GM12878 (cell line): ENCODE results near the gene TEPSIN. TPM values are rescaled to one million over a fixed set of nuclear protein-coding genes. Genes with fewer than 3 reads are reported as not detected.

Experiments used
- CEBPB ChIP-seq, 2 experiments: fragments of 150-350 bp in 1 of 2; IDR thresholded peaks; 2 replicates each; pipeline ENCODE4 v1.6.1; 2012 to 2014; ENCODE audit warnings: low read depth in 2 of 2, low read length in 2 of 2, borderline replicate concordance in 1 of 2, inconsistent platforms in 1 of 2
- HDAC6 ChIP-seq: fragments of 200-600 bp; sonication (generic); IDR thresholded peaks from one replicate; pipeline ENCODE4 v1.8.0; 2017; ENCODE audit warnings: antibody characterized with exemption; ENCODE audit not compliant: unreplicated experiment
- IKZF1 ChIP-seq: fragments of 450-650 bp; conservative IDR thresholded peaks from 2 replicates; pipeline ENCODE4 v1.6.1; 2017; ENCODE audit warnings: antibody characterized with exemption, mild to moderate bottlenecking
- IRF4 ChIP-seq: IDR thresholded peaks from 2 replicates; pipeline ENCODE4 v1.6.1; 2011; ENCODE audit warnings: low read depth, low read length
- MYC ChIP-seq: IDR thresholded peaks from 2 replicates; pipeline ENCODE4 v1.6.1; 2011; ENCODE audit warnings: mild to moderate bottlenecking, low read length, moderate library complexity, inconsistent platforms; ENCODE audit not compliant: insufficient read depth, insufficient replicate concordance, insufficient read length, severe bottlenecking
- NFYA ChIP-seq: IDR thresholded peaks from 2 replicates; pipeline ENCODE4 v1.6.1; 2011; ENCODE audit warnings: low read depth, mild to moderate bottlenecking, low read length, improper control_type of control experiment, borderline replicate concordance
- PAX5 ChIP-seq: IDR thresholded peaks from 2 replicates; pipeline ENCODE4 v1.6.1; 2011; ENCODE audit warnings: low read depth, low read length, borderline replicate concordance
- POU2F2 ChIP-seq: IDR thresholded peaks from 3 replicates; pipeline ENCODE4 v1.6.1; 2011; ENCODE audit warnings: low read depth, mild to moderate bottlenecking, low read length, borderline replicate concordance
- SMAD1 ChIP-seq: fragments of 450-650 bp; IDR thresholded peaks from 2 replicates; pipeline ENCODE4 v1.6.1; 2018; ENCODE audit warnings: mild to moderate bottlenecking, low read depth; ENCODE audit not compliant: partially characterized antibody
- SMAD5 ChIP-seq: IDR thresholded peaks from 2 replicates; pipeline ENCODE4 v1.6.1; 2016; ENCODE audit warnings: antibody characterized with exemption, low read depth
- TCF7 ChIP-seq: IDR thresholded peaks from 2 replicates; pipeline ENCODE4 v1.6.1; 2014; ENCODE audit warnings: antibody characterized with exemption, borderline replicate concordance
- WRNIP1 ChIP-seq: IDR thresholded peaks from 2 replicates; pipeline ENCODE4 v1.6.1; 2011; ENCODE audit warnings: low read depth, low read length, improper control_type of control experiment, borderline replicate concordance
- ZNF217 ChIP-seq: fragments of 450-650 bp; IDR thresholded peaks from 2 replicates; pipeline ENCODE4 v1.6.1; 2017; ENCODE audit warnings: antibody characterized with exemption, mild to moderate bottlenecking
- polyA plus RNA-seq, 11 experiments: library from polyadenylated mRNA; depleted of rRNA in 4 of 11; unstranded in 6 of 11; stranded (reverse) in 5 of 11; fragments of >200 nt; fragmentation: Nextera tagmentation in 4 of 11; fragmentation: Illumina TruSeq in 1 of 11; extraction: Ambion mirVana in 4 of 11; extraction: Trizol in 1 of 11; gene quantifications; 1 replicate in 1 of 11; 2 replicates in 10 of 11; pipeline versions ENCODE4 v1.2.1 to v1.2.3, GENCODE V29; 2011 to 2016; ENCODE audit warnings: inconsistent platforms in 2 of 11, missing spikeins in 2 of 11, low read depth in 1 of 11
- total RNA-seq, 4 experiments: library from RNA; depleted of rRNA in 3 of 4; stranded (reverse); fragments of >200 nt in 3 of 4; fragmentation: Illumina TruSeq in 1 of 4; extraction: Trizol in 1 of 4; gene quantifications; 2 replicates each; pipeline versions ENCODE4 v1.2.1 to v1.2.3, GENCODE V29; 2013 to 2021
- TF ChIP-seq, protein P1 (sequence below): fragments of 150-350 bp; IDR thresholded peaks from 2 replicates; pipeline ENCODE4 v1.6.1; 2016; ENCODE audit warnings: low read depth, low read length
- TF ChIP-seq, protein P2 (sequence below): fragments of 450-650 bp; IDR thresholded peaks from 2 replicates; pipeline ENCODE4 v1.6.1; 2016; ENCODE audit warnings: mild to moderate bottlenecking
- TF ChIP-seq, protein P3 (sequence below): IDR thresholded peaks from 2 replicates; pipeline ENCODE4 v1.6.1; 2012; ENCODE audit warnings: mild to moderate bottlenecking, low read depth, low read length

The TEPSIN gene
- total and polyA plus RNA-seq, 10 of the 15 experiments (the other 5 are each of a cell fraction or from before 2014, with no cell fraction given) = 0.87 to 36.7 (median 5.3) TPM

DNA sequence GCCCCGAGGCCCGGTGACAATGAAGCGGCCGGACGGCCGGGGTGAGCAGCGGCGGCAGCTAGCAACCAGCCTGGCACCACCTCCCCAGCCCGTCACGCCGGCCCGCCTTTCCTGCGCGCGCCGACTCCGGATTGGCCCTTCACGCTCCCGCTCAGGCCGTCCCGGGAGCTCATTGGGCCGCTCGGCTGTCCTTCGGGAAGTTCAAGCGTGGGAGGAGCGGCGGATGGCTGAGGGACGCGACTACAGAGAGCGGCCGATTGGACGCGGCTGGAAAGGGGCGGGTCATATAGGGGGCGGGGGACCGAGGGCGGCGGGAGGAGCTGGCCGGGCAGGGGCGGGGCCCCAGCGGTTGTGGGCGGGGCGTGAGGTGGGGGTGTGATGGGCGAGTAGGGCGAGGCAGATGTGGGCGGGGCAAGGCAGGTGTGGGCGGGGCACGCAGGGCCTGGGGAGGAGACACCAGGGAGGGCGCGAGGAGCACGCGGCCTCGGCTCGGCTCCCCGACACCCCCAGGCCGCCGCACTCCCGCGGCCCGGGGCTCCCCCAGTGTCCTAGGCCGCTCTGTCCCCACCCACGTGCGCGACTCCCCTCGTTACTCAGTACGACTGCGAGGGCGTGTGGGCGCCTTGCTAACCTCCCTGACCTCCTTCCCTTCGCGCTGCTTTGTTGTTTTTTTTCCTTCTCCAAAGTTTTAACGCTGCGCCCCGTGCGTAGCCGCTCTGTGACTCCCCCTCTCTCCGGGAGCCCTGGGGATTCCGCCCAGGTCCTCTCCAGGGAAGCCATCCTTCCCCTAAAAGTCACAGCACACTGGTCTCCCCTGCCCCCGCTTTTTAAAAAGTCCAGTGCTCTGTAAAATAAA is 15.7 kb downstream of the TEPSIN start, which contains the start of gene CEP131 (continued):
- TF ChIP-seq TCF7 = no peak
- peak; percentile 38 for TF ChIP-seq MYC
- TF ChIP-seq ZNF217 = no peak
- TF ChIP-seq CEBPB (IDR thresholded peaks at IDR 0.05; ENCODE audit: borderline replicate concordance in 1 of 2, low read depth in 2 of 2, low read length in 2 of 2) = 0 out of 4 replicates have a peak, but pooled peaks of 1 of the 2 experiments have one; percentile 7
- TF ChIP-seq NFYA = peak; percentile 13; the same call in 1 of the 2 replicates
- TF ChIP-seq, protein P1, sequence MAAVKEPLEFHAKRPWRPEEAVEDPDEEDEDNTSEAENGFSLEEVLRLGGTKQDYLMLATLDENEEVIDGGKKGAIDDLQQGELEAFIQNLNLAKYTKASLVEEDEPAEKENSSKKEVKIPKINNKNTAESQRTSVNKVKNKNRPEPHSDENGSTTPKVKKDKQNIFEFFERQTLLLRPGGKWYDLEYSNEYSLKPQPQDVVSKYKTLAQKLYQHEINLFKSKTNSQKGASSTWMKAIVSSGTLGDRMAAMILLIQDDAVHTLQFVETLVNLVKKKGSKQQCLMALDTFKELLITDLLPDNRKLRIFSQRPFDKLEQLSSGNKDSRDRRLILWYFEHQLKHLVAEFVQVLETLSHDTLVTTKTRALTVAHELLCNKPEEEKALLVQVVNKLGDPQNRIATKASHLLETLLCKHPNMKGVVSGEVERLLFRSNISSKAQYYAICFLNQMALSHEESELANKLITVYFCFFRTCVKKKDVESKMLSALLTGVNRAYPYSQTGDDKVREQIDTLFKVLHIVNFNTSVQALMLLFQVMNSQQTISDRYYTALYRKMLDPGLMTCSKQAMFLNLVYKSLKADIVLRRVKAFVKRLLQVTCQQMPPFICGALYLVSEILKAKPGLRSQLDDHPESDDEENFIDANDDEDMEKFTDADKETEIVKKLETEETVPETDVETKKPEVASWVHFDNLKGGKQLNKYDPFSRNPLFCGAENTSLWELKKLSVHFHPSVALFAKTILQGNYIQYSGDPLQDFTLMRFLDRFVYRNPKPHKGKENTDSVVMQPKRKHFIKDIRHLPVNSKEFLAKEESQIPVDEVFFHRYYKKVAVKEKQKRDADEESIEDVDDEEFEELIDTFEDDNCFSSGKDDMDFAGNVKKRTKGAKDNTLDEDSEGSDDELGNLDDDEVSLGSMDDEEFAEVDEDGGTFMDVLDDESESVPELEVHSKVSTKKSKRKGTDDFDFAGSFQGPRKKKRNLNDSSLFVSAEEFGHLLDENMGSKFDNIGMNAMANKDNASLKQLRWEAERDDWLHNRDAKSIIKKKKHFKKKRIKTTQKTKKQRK = peak; percentile 87
- TF ChIP-seq WRNIP1 = no peak
- peak; percentile 57 for TF ChIP-seq PAX5
- no peak for TF ChIP-seq HDAC6
- TF ChIP-seq SMAD1 = no peak
- TF ChIP-seq SMAD5 = no peak
- peak; percentile 40 for TF ChIP-seq IKZF1
- no peak for TF ChIP-seq POU2F2
- TF ChIP-seq, protein P2, sequence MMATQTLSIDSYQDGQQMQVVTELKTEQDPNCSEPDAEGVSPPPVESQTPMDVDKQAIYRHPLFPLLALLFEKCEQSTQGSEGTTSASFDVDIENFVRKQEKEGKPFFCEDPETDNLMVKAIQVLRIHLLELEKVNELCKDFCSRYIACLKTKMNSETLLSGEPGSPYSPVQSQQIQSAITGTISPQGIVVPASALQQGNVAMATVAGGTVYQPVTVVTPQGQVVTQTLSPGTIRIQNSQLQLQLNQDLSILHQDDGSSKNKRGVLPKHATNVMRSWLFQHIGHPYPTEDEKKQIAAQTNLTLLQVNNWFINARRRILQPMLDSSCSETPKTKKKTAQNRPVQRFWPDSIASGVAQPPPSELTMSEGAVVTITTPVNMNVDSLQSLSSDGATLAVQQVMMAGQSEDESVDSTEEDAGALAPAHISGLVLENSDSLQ = peak; percentile 99
- TF ChIP-seq IRF4 = no peak
- TF ChIP-seq, protein P3, sequence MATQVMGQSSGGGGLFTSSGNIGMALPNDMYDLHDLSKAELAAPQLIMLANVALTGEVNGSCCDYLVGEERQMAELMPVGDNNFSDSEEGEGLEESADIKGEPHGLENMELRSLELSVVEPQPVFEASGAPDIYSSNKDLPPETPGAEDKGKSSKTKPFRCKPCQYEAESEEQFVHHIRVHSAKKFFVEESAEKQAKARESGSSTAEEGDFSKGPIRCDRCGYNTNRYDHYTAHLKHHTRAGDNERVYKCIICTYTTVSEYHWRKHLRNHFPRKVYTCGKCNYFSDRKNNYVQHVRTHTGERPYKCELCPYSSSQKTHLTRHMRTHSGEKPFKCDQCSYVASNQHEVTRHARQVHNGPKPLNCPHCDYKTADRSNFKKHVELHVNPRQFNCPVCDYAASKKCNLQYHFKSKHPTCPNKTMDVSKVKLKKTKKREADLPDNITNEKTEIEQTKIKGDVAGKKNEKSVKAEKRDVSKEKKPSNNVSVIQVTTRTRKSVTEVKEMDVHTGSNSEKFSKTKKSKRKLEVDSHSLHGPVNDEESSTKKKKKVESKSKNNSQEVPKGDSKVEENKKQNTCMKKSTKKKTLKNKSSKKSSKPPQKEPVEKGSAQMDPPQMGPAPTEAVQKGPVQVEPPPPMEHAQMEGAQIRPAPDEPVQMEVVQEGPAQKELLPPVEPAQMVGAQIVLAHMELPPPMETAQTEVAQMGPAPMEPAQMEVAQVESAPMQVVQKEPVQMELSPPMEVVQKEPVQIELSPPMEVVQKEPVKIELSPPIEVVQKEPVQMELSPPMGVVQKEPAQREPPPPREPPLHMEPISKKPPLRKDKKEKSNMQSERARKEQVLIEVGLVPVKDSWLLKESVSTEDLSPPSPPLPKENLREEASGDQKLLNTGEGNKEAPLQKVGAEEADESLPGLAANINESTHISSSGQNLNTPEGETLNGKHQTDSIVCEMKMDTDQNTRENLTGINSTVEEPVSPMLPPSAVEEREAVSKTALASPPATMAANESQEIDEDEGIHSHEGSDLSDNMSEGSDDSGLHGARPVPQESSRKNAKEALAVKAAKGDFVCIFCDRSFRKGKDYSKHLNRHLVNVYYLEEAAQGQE = no peak
